Epidermal melanocyte (primary cell): Measurements from ENCODE around the gene PABPC1L2B.
"Not testable (repeated sequence)": the region's sequence is repeated elsewhere in the genome, so short reads cannot be mapped to it uniquely, and the experiment has no call there.

Experiments
- DNase-seq: peaks from one replicate; pipeline ENCODE4 v3.0.0; 2011; ENCODE audit warnings: low spot score; ENCODE audit not compliant: insufficient read length

The PABPC1L2B gene

GRCh38 chrX:73002733-73003132 lies at the start of gene PABPC1L2B:
PABPC1L2B (plus strand) TSS chrX:73002939; CDS start chrX:73003643, 704 bp downstream.
- not testable (repeated sequence) for DNase-seq

- not testable (repeated sequence) for DNase-seq
Observed at GRCh38 chrX:72959971-72960370, 42.8 kb upstream of the PABPC1L2B start.

GRCh38 chrX:72971859-72972258 lies 30.9 kb upstream of the PABPC1L2B start:
- not testable (repeated sequence) for DNase-seq

GRCh38 chrX:72974885-72975284 lies 27.9 kb upstream of the PABPC1L2B start:
- DNase-seq: not testable (repeated sequence)

- DNase-seq: not testable (repeated sequence)
Observed at GRCh38 chrX:72980894-72981469, 21.8 kb upstream of the PABPC1L2B start.

GRCh38 chrX:73004032-73004431 lies 1.3 kb downstream of the PABPC1L2B start:
- DNase-seq: not testable (repeated sequence)

- DNase-seq: no peak
Observed at GRCh38 chrX:73021361-73022092, 18.8 kb downstream of the PABPC1L2B start.

- not testable (repeated sequence) for DNase-seq
Observed at GRCh38 chrX:73022093-73022445, 19.3 kb downstream of the PABPC1L2B start.

- DNase-seq: no peak
Observed at GRCh38 chrX:73028876-73029275, 26.1 kb downstream of the PABPC1L2B start.
